Glomerular visceral epithelial cell (primary cell): ENCODE measurements around the gene RIIAD1.
"Not testable (repeated sequence)": the region's sequence is repeated elsewhere in the genome, so short reads cannot be mapped to it uniquely, and the experiment has no call there.

Source experiments
- DNase-seq: peaks from one replicate; pipeline ENCODE4 v3.0.0-alpha.2; 2016; ENCODE audit errors: extremely low spot score

RIIAD1 gene, protein sequence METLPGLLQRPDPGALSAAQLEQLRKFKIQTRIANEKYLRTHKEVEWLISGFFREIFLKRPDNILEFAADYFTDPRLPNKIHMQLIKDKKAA

DNA sequence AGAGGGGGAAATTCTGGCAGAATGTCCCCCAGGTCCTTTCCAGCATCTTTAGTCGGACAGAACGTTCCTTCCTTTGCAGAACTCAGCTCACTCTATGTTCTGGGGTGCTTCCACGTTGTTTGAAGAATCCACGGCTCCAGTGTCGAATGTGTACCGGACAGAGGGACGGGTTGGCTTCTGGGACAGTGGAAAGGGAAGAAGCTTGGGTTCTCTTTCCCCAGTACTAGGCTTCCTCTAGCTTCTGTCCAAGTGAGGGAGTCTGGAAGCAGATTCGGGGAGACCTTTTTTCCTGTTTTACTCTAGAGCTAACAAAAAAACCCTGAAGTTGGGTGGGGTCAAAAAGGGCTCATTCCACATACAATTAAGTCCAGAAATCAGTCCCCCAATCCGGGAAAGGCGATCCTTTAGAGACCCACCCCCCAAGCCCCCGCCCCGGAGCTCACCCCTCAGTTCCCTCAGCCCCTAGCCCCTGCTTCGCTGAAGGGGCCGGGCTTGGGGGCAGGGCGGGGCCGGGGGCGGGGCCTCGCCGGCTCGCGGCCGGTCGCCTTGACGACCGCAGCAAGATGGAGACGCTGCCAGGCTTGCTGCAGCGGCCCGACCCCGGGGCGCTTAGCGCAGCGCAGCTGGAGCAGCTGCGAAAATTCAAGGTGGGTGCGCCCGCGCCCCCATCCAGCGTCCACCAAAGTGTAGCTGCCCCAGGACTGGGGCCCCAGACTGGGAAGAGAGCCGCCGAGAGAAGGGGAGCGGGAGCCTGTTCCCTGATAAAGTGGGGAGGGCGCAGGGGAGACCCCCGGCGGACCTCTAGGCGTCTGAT is at the start of gene RIIAD1:
Gene RIIAD1, plus strand, starts transcription at position 549 of the 814 bp plus-strand sequence. Its CDS starts 15 bp downstream, at position 564.
- no peak for DNase-seq

DNA sequence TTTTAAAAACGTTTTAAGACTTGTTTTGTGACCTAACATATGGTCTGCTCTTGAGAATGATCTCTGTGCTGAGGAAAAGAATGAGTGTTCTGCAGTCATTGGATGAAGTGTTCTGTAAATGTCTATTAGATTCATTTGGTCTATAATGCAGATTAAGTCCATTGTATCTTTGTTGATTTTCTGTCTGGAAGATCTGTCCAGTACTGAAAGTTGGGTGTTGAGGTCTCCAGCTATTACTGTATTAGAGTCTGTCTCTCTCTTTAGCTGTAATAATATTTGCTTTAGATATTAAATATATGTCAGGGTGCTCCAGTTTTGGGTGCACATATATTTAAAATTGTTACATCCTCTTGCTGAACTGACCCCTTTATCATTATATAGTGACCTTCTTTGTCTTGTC is 47.9 kb upstream of the RIIAD1 start:
- DNase-seq, result no peak

DNA sequence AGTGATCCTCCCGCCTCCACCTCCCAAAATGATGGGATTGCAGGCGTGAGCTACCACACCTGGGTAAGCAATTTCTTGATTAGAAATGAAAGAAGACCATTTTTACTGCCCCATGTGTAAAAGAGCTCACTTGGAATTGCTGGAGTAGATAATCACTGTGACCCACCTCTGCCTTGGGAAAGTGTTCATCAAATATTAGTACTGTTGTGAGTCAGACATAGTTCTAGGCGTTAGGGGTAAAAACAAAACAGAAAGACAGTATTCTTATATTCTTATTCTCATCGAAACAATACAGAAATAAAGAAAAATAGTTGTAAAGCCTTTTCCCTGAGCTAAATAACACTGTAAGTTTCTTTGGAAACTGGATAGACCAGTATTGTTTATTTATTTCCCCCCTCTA is 40.9 kb upstream of the RIIAD1 start:
- peak; percentile 26 for DNase-seq

DNA sequence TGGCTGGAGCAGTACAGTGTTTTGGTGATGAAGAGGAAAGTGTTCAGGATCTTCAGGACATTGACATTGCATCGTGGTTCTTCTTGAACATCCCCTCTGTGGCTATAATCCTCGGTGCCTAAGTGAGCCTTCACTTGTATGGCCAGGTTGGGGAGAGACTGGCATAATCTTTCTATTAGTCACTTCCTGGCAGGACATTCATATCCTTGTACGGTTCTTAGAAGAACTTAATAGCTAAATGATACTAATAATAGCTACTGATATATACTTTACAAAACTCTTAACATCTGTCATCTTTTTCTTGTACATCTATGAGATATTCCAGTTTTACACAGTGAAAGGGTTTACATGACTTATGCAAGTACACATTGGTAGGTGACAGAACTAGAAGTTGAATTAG is 40.5 kb upstream of the RIIAD1 start:
- peak; percentile 87 for DNase-seq

DNA sequence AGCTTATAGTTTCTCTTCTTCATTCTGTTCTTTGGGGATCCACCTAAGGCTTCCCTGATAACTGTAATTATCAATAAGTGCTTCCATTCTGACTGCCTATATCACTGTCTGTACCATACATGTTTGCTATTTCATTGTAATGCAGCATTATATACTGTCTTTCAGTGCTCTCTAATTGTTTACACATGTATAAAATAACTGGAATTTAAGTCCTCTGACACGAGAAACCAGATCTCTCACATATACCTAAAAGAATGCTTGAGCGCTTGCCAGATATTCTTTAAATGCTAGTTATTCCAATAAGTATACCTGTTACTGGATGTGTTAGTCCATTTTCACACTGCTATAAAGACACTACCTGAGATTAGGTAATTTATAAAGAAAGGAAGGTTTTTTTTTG is 39.4 kb upstream of the RIIAD1 start:
- DNase-seq, result no peak

DNA sequence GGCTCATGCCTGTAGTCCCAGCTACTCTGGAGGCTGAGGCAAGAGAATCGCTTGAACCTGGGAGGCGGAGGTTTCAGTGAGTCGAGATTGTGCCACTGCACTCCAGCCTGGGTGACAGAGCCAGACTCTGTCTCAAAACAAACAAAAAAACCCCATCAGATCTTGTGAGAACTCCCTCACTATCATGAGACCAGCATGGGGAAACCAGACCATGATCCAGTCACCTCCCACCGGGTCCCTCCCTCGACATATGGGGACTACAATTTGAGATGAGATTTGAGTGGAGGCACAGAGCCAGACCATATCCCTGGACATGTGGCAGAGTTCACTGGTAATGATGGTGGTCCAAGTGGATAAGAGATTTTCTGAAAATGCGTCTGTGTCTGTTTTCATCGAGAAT is 38.4 kb upstream of the RIIAD1 start:
- not testable (repeated sequence) for DNase-seq

DNA sequence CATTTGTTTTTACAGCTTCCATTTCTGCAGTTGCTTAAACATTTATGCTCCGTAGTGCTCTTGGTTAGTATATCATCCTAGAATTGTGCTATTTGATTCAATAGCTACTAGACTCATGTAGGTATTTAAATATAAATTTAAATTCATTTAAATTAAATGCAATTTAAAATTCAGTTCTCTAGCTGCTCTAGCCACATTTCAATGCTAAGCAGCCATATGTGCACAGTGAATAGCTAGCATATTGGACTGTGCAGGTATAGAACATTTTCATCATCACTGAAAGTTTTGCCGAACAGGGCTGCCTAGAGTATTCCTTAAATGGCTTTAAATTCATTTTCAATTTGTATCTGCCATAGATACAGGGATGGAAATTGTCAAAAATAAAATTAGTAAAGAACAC is 37.2 kb upstream of the RIIAD1 start:
- DNase-seq, result no peak

DNA sequence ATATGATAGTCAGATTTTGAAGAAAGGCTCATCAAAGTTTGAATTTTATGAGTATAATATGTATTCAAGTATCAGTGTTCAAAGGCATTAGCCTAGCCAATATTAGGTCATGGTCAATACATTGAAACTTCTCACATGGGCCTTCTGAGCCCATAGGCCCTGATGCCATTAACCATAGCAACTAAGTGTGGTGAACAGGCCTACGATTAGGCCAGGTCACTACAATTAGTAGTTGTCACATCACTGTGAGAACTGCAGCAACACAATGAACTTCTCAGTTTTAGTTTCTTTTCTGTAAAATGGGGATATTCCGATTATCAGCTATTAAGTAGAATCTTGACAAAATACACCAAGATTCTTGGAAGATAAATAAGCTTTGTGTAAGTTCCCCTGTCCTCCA is 34.8 kb upstream of the RIIAD1 start:
- DNase-seq, result no peak

DNA sequence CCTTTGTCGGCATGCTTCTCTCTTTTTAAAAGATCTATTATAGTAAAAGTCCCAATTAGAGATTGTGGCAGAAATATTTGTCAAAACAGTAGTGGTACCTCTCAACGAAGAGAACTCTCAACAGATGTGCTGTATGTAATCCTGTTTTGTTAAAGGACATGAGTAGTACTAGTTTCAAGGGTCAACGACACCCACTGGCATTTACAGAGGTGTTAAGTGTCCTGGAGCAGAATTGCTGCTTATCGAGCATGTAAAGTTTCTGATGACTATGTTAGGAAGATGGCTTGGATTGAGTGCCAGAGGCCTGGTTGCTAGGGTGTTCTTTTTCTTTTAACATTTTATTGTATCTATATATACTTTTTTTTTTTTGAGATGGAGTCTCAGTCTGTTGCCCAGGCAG is 31.8 kb upstream of the RIIAD1 start:
- DNase-seq, result no peak

DNA sequence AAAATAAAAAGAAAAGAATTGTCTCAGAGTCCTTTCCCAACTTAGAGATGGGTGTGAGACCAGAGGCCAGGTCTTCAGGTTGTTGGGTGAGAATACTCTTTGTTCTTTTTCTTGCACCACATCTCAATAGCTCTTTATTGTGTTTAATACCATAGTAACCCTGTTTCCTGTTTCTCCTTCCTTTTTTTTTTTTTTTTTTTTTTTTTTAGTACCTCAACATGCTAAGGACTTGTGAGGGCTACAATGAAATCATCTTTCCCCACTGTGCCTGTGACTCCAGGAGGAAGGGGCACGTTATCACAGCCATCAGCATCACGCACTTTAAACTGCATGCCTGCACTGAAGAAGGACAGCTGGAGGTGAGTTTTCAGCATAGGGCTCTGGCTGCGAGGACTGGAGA is 29.1 kb upstream of the RIIAD1 start:
- no peak for DNase-seq

DNA sequence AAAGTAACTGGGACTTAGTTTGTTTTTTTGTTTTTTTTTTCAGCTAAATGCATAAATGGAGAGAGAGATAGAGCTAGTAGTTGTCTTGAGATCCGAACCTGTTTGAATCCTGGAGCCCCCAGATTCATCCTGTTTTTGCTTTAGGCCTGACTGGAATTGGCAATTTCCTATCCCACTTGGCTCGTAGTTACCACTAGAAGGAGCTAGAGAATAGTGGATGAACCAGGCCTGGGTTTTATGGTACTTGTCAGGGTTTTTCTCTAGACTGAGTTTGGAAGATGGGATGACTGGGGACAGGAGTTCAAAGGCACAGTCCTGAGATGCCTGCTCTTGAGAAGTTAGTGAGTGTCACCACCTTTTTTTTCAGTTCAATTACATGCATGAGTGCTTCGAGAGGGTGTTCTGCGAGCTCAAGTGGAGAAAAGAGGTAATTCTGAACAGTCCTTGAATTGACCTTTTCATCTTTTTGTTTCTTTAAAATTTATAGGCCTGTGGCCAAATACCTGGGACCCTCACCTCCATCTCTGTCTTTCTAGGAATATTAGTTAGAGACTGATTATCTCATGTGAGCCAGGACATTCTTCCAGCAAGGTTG is 28.2 kb upstream of the RIIAD1 start:
- peak; percentile 38 for DNase-seq

DNA sequence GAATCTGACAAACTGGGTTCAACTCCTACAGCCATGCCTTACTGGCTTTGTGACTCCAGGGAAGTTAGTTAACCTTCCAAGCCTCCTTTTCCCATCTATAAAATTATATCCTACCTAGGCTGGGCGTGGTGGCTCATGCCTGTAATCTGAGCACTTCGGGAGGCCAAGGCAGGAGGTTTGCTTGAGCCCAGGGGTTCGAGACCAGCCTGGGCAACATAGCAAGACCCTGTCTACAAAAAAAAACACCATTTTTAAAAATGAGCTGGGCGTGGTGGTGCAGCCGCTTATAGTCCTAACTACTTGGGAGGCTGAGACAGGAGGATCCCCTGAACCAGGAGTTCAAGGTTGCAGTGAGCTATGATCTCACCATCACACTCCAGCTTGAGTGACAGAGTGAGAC is 19.8 kb upstream of the RIIAD1 start:
- DNase-seq, result no peak

DNA sequence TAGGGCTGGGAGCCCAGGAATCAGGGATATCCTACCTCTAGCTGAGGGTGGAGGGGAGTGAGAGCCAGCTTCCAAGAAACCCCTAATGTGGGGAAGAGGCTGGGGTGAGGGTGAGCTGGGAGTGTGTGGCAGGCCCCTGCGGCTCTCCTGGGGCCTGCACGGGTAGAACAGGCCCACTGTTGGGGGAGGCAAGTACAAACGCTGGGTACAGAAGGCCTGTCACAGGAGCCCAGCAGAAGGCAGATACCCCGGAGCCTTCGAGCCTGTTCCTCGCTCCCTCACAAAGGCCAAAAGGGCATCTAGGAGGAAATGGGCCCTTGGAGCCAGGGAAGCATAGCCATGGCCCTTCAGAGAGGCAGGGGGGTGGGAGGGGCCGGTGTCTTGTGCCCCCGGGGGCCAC is 18.4 kb upstream of the RIIAD1 start:
- DNase-seq, result no peak

DNA sequence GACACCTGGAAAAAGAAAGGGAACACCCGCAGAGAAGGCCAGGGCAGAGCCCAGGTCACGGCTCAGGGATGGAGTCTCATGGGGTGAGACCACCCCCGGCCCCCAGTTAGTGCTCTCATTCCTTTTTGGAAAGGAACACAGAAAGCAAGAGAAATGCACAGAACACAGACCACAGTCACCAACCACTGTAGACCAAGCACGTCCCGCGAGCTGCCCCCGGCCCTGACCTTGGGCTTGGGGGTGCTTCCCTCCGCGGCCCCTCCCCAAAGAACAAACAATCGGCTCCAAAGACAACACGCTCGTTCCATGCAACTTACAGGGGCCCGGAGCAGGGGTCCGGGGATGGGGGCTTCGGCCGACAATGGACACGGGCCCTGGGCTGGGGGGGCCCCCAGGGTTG is 17.5 kb upstream of the RIIAD1 start:
- no peak for DNase-seq

DNA sequence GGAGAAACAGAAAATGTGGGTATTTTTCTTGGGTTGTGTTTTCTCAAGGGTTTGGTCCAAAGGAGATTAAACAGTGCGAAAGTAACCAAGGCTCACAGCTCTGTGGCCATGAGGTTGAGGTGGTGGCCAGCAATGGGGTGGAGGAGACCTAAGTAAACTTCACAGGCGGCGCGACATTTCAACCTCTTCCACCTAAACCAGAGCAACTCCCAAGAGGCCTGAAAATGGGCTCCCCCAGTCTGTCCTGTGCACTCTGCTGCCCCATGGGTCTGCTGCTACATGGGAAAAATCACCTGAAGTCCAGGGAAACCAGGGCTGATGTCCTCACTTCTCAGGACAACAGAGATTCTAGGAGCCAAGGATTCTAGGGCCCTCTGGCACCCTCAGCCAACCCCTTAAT is 17.1 kb upstream of the RIIAD1 start:
- DNase-seq, result no peak

DNA sequence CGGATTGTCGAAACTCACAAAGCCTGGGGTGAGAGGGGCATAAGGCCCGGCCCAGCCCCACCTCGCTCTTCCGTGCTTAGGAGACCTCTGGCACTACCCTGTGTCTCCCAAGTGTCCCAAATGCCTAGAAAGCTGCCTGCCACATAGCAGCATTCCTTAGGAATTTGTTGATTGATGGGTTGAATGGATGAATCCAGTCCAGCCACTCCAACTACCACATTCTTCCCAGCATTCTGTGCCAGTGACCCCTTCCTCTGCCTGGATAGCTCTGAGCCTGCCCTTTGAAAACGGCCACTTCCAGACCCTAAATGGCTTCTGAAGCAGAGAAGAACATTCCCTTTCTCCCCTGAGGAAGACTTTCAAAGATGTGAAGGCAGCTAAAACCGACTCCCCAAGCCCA is 16.2 kb upstream of the RIIAD1 start:
- DNase-seq, result no peak

DNA sequence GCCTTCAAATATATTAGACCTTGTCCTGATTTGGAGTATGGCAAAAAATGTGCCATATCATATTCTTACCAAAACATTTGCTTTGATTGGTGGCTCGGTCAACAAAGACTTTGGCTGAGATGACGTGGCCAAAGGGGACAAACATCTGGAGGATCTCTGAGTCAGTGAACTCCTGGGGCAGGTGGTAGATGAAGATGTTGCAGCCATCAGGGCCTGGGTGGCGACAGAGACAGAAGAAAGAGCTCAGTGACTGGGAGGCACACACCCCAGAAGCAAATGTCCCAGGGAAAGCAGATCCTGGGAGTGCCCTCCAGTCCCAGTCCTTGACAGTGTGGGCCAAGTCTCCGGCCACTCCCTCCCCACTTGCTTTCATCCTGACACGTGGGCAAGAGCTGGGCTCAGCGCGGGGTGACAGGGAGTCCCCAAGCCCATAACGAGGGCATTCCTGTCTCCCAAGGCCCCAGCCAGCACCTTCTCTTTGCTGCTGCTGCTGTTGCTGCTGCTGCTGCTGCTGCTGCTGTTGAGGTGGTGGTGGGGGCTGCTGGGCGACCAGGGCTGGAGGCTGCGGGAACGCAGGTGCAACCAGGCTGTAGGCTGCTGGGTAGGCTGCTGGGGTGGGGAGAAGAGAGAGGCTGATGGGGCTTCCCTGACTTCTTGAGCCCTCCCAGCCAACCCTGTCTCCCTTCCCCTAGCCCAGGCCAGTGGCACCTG is 15.4 kb upstream of the RIIAD1 start:
- no peak for DNase-seq

DNA sequence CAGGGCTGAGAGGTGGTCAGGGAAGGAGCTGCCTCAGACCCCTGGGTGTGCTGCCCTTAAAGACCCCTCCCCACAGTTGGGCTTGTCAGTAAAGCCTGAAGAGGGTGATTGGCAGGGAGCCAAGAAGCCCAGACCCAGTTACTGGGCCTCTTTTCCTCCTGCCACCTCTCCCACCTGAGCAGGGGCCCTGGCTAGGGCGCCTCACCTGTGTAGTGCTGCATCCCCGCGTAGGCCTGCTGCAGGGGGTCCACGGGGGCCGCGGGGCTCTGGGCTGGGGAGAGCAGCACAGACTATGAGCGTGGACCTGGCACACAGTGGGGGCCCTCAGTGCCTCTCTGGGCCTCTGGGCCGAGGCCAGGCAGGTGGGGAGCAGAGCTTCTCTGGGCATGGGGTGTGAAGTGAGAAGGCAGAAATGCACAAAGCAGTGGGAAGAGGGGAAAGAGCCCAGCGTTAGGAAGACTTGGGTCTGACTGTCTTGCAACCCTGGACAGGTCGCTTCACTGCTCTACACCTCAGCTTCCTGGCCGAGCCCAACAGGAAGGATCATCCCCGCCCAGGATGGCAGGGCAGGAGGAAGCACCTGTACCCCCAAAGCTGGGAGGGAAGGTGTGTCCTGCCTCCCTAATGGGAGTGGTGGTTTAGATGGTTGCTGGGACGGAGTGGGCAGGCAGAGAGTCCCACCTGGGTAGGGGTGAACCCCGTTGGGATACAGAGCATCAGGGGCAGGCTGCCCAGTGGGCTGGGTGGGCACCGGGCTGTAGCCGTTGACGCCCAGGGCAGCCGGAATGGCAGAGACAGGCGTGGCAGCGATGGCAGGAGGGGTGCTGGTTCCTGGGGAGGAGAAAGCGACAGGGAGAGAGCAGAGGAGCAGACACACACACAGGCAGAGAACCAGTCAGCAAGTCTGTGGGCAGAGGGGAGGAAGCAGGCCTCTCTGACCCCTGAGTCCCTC is 14.6 kb upstream of the RIIAD1 start:
- no peak for DNase-seq

DNA sequence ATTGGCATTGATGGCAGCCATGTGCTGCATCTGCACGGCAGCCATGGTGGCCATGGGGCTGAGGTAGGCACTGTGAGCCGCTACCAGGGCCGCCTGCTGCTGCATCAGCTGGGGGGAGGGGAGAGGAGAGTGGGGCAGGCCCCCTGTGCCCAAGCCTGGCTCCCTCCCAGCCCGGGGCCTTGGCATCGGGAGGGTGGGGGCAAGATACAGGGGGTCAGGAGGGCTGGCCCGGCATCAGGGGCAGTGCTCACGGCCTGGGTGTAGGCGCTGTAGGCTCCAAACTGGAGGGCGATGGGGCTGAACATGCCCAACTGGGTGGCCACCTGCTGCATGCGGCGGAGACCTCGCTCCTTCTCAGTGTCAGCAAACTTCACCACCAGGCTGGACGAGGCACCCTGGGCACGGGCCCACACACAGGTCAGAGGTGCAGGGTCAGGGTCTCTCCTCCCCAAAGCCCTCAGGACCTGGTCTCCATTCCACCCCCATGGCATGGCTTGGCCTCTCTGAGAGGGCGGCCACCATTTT is 13.7 kb upstream of the RIIAD1 start:
- DNase-seq, result no peak

DNA sequence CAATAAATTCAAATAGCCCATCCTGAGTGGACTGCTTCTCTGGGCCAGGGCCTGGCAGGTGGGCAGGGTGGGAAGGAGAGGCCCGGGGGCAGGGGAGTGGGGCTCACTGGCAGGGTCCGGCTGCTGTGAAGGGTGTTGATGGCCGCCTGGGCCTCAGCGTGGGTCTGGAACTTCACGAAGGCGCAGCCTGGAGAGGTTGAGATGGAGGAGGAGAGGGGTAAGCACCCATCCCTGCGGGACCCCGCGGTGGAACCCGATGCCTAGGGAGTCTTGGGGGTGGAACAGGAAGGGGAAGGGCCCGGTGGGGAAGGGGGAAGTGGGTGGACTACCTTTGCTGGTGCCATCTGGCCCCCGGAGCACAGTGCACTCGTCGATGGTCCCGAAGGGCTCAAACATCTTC is 12.4 kb upstream of the RIIAD1 start:
- no peak for DNase-seq

DNA sequence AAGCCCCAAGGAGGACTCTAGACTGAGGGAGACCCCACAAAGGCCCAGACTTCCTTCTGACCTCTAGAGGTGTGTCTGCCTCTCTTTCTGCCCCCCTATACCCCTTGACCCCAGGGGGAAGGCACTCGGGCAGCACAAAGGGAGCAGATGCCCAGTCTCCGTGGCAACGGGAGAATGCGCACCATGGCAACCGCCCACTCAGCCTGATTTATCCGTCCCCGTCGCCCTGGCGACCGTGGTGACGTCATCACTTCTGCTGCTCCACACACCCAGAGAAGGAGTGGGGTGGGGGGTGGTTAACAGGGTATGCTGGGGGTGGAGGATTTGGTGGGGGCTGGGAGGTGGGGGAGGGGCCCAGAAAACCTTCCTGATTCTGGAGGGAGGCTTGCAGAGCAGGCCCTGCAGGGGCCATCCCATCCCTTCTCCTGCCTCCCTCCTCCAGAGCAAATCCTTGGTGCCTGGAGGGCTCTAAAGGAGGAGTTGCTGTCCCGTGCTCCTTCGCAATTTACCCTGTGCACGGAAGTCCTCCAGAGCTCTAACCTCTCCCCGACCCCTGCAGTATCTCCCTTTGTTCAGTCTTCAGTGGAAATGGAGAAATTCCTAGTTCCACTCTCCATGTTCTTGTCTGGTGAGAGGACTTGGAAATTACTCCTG is 11.0 kb upstream of the RIIAD1 start:
- DNase-seq, result peak; percentile 38
